HepG2 (cell line): ENCODE results near the gene CD53. TPM values are rescaled to one million over a fixed set of nuclear protein-coding genes. Genes with fewer than 3 reads are reported as not detected.

Experiments
- ATAC-seq: fragments of 200-7000 bp; cut with Tn5 transposase; 3 replicates; pipeline ENCODE4 v1.9.1; 2020; ENCODE audit warnings: mild to moderate bottlenecking, moderate library complexity
- BruUV-seq: library from RNA; stranded (reverse); fragments of 400-500 nt; replicated peaks from 2 replicates; lab custom pipeline; 2021; lab: Mats Ljungman, UMichigan
- CTCF ChIA-PET: fragments of 300-600 bp; formaldehyde crosslinking; extraction: SDS; loops from one replicate; lab custom pipeline; 2021; ENCODE audit warnings: low total read pairs, inconsistent platforms, low intra/inter-chr PET ratio; lab: Yijun Ruan, JAX
- POLR2A ChIA-PET: fragments of 350-600 bp; sonication (Branson Sonifier 250); formaldehyde crosslinking; loops from one replicate; lab custom pipeline; 2020; ENCODE audit warnings: antibody characterized with exemption, inconsistent platforms; lab: Yijun Ruan, JAX
- DNase-seq: peaks from one replicate; pipeline ENCODE4 v3.0.0-alpha.2; 2015; ENCODE audit warnings: low spot score
- FAIRE-seq: peaks from 3 replicates; lab custom pipeline; 2011; peaks lifted over from hg19 to GRCh38; lab: Jason Lieb, UNC
- H2AFZ ChIP-seq: one replicate; pipeline ENCODE4 v1.6.1; 2011; ENCODE audit warnings: low read length, inconsistent platforms
- H3K27ac ChIP-seq: fragments of 300-600 bp; 3 replicates; pipeline ENCODE4 v1.8.0; 2011; ENCODE audit warnings: mixed run types, mild to moderate bottlenecking, mixed read lengths, low read length, inconsistent platforms; ENCODE audit not compliant: insufficient read depth; ENCODE audit errors: extremely low read length
- H3K27me3 ChIP-seq, 2 experiments: fragments of 200-600 bp in 1 of 2; 2 replicates in 1 of 2; 3 replicates in 1 of 2; pipeline versions ENCODE4 v1.6.0 to v1.8.0; 2011; ENCODE audit warnings: low read length in 2 of 2, mild to moderate bottlenecking in 2 of 2, moderate library complexity in 2 of 2, inconsistent platforms in 1 of 2; ENCODE audit not compliant: insufficient read depth in 2 of 2, control insufficient read depth in 1 of 2
- H3K36me3 ChIP-seq, 2 experiments: fragments of 200-600 bp in 1 of 2; replicated peaks in 1 of 2; 2 replicates in 1 of 2; 3 replicates in 1 of 2; pipeline versions ENCODE4 v1.5.1 to v1.8.0; 2011; ENCODE audit warnings: low read length in 2 of 2, inconsistent platforms in 1 of 2; ENCODE audit not compliant: insufficient read depth in 2 of 2, control insufficient read depth in 1 of 2
- H3K4me1 ChIP-seq: 2 replicates; pipeline ENCODE4 v1.5.1; 2012; ENCODE audit warnings: low read length, inconsistent platforms; ENCODE audit not compliant: insufficient read depth
- H3K4me2 ChIP-seq: 2 replicates; pipeline ENCODE4 v1.6.0; 2011; ENCODE audit warnings: low read depth, low read length, inconsistent platforms
- H3K4me3 ChIP-seq, 3 experiments: fragments of 200-600 bp in 1 of 3; sonication (generic), shearing (Covaris generic) in 1 of 3; replicated peaks in 1 of 3; 2 replicates each; pipeline ENCODE4 v1.5.1; 2011 to 2016; ENCODE audit warnings: low read length in 3 of 3, inconsistent platforms in 2 of 3, low read depth in 2 of 3, mild to moderate bottlenecking in 2 of 3, control low read depth in 1 of 3, mixed read lengths in 1 of 3; ENCODE audit not compliant: insufficient read depth in 1 of 3
- H3K79me2 ChIP-seq: one replicate; pipeline ENCODE4 v1.6.1; 2011; ENCODE audit warnings: low read length, inconsistent platforms; ENCODE audit not compliant: insufficient read depth
- H3K9ac ChIP-seq: 2 replicates; pipeline ENCODE4 v1.6.0; 2011; ENCODE audit warnings: mild to moderate bottlenecking, low read depth, low read length, inconsistent platforms; ENCODE audit not compliant: insufficient read depth
- H3K9me3 ChIP-seq: 2 replicates; pipeline ENCODE4 v1.5.1; 2012; ENCODE audit warnings: mild to moderate bottlenecking, low read length
- H4K20me1 ChIP-seq: 2 replicates; pipeline ENCODE4 v1.6.0; 2011; ENCODE audit warnings: inconsistent platforms, mild to moderate bottlenecking, low read length, moderate library complexity; ENCODE audit not compliant: insufficient read depth
- ARID5B ChIP-seq: IDR thresholded peaks from 2 replicates; pipeline ENCODE4 v1.4.0; 2020; ENCODE audit warnings: mild to moderate bottlenecking, missing genetic modification reagents
- CHD4 ChIP-seq: fragments of 200-600 bp; sonication (generic); IDR thresholded peaks from 2 replicates; pipeline ENCODE4 v1.7.0; 2017; ENCODE audit warnings: mild to moderate bottlenecking, low read length, borderline replicate concordance
- CTCF ChIP-seq: sonication (generic); formaldehyde crosslinking; IDR thresholded peaks from 2 replicates; pipeline ENCODE4 v1.5.0; 2020; ENCODE audit warnings: mild to moderate bottlenecking, missing genetic modification reagents, moderate library complexity
- EEA1 ChIP-seq: sonication (generic); formaldehyde crosslinking; IDR thresholded peaks from 2 replicates; pipeline ENCODE4 v1.5.1; 2020; ENCODE audit warnings: mild to moderate bottlenecking, missing genetic modification reagents, borderline replicate concordance
- KLF9 ChIP-seq: IDR thresholded peaks from 2 replicates; pipeline ENCODE4 v1.6.1; 2016; ENCODE audit warnings: low read depth
- MBNL3 ChIP-seq: fragments of 250-450 bp; sonication (Bioruptor Pico); conservative IDR thresholded peaks from 2 replicates; pipeline ENCODE4 v1.8.0; 2022; ENCODE audit warnings: mild to moderate bottlenecking, inconsistent platforms
- MTF2 ChIP-seq: sonication (generic); formaldehyde crosslinking; IDR thresholded peaks from 2 replicates; pipeline ENCODE4 v1.5.0; 2020; ENCODE audit warnings: missing genetic modification reagents, borderline replicate concordance
- NFYB ChIP-seq: sonication (generic); formaldehyde crosslinking; IDR thresholded peaks from 2 replicates; pipeline ENCODE4 v1.4.0; 2020; ENCODE audit warnings: missing genetic modification reagents
- POGZ ChIP-seq: sonication (generic); formaldehyde crosslinking; IDR thresholded peaks from 2 replicates; pipeline ENCODE4 v1.4.0; 2020; ENCODE audit warnings: mild to moderate bottlenecking, missing genetic modification reagents
- PRMT3 ChIP-seq: sonication (generic); formaldehyde crosslinking; IDR thresholded peaks from 2 replicates; pipeline ENCODE4 v1.8.1; 2022; ENCODE audit warnings: low read depth, mild to moderate bottlenecking, moderate library complexity, missing genetic modification reagents, borderline replicate concordance
- SKI ChIP-seq: fragments of 450-650 bp; IDR thresholded peaks from one replicate; pipeline ENCODE4 v1.6.1; 2018; ENCODE audit warnings: mild to moderate bottlenecking; ENCODE audit not compliant: partially characterized antibody
- ZBTB3 ChIP-seq: sonication (generic); formaldehyde crosslinking; IDR thresholded peaks from 2 replicates; pipeline ENCODE4 v1.4.0; 2020; ENCODE audit warnings: low read depth, mild to moderate bottlenecking, moderate library complexity, missing genetic modification reagents, borderline replicate concordance
- ZMYM2 ChIP-seq: sonication (generic); formaldehyde crosslinking; IDR thresholded peaks from 2 replicates; pipeline ENCODE4 v1.8.0; 2022; ENCODE audit warnings: mild to moderate bottlenecking, missing genetic modification reagents
- ZMYM4 ChIP-seq: sonication (generic); formaldehyde crosslinking; IDR thresholded peaks from 2 replicates; pipeline ENCODE4 v1.8.1; 2023; ENCODE audit warnings: mild to moderate bottlenecking, missing genetic modification reagents
- ZNF335 ChIP-seq: sonication (generic); formaldehyde crosslinking; IDR thresholded peaks from 2 replicates; pipeline ENCODE4 v1.4.0; 2020; ENCODE audit warnings: missing genetic modification reagents
- ZNF362 ChIP-seq: sonication (generic); formaldehyde crosslinking; IDR thresholded peaks from 2 replicates; pipeline ENCODE4 v1.4.0; 2020; ENCODE audit warnings: missing genetic modification reagents, mild to moderate bottlenecking, borderline replicate concordance
- ZNF460 ChIP-seq: sonication (generic); formaldehyde crosslinking; IDR thresholded peaks from 2 replicates; pipeline ENCODE4 v1.5.1; 2020; ENCODE audit warnings: missing genetic modification reagents, mild to moderate bottlenecking, borderline replicate concordance
- ZNF546 ChIP-seq: sonication (generic); formaldehyde crosslinking; conservative IDR thresholded peaks from 2 replicates; pipeline ENCODE4 v1.8.1; 2023; ENCODE audit warnings: mild to moderate bottlenecking, missing genetic modification reagents
- ZNF563 ChIP-seq: sonication (generic); formaldehyde crosslinking; IDR thresholded peaks from 2 replicates; pipeline ENCODE4 v1.8.0; 2022; ENCODE audit warnings: mild to moderate bottlenecking, moderate library complexity, missing genetic modification reagents
- WGBS: methylation state at CpG from one replicate; pipeline ENCODE4 v1.1.6; 2017; ENCODE audit warnings: low lambda C conversion rate; 5-methylcytosine and 5-hydroxymethylcytosine counted together
- in situ Hi-C: cut with HindIII; loops from 2 replicates; pipeline ENCODE4 v1.10.0; 2017; ENCODE audit warnings: low pct_unique_long_range_greater_than_20kb; ENCODE audit not compliant: extremely low pct_ligation_motif_present
- intact Hi-C: fragments of 100-400 bp; cut with micrococcal nuclease; formaldehyde crosslinking; loops from one replicate; pipeline ENCODE4 v1.10.0; 2022; ENCODE audit not compliant: unreplicated experiment
- polyA plus RNA-seq, 8 experiments: library from polyadenylated mRNA; depleted of rRNA in 3 of 8; stranded (reverse) in 7 of 8; unstranded in 1 of 8; fragments of >200 nt; fragmentation: Illumina TruSeq in 4 of 8; extraction: Trizol in 4 of 8; gene quantifications; 2 replicates each; pipeline versions ENCODE4 v1.2.1 to v1.2.3, GENCODE V29; 2011 to 2016; ENCODE audit warnings: low read depth in 4 of 8, missing spikeins in 1 of 8, mixed read lengths in 1 of 8; ENCODE audit not compliant: insufficient read depth in 1 of 8
- total RNA-seq, 5 experiments: library from RNA; depleted of rRNA; stranded (reverse); fragments of >200 nt; fragmentation: Illumina TruSeq; extraction: Trizol; gene quantifications; 2 replicates each; pipeline ENCODE4 v1.2.3, GENCODE V29; 2016; ENCODE audit warnings: low read depth in 1 of 5

Gene CD53
- total and polyA plus RNA-seq, 2 of the 13 experiments (the other 11 are each of a cell fraction or from before 2014, with no cell fraction given) = not detected

GRCh38 chr1:110944806-110945205 is 71.9 kb downstream of the CD53 start:
- H3K9me3 ChIP-seq = no peaks in the 10 kb centered on the region
- peaks cover 11% of the 10 kb centered on the region for H3K4me1 ChIP-seq
- no peaks in the 10 kb centered on the region for H3K79me2 ChIP-seq
- H3K27ac ChIP-seq = no peak overlapping the region
- ATAC-seq = peak; percentile 85
- H3K4me2 ChIP-seq = no peak overlapping the region
- intact Hi-C loops (no loop called here), in situ Hi-C loops (no loop called here)
- no peak overlapping the region for H3K9ac ChIP-seq
- FAIRE-seq = no peak
- BruUV-seq = TSS peak; percentile 8
- CTCF ChIA-PET = no interaction called here
- no peak overlapping the region for H2AFZ ChIP-seq
- DNase-seq = peak; percentile 46
- no peaks in the 10 kb centered on the region for H3K27me3 ChIP-seq
- H4K20me1 ChIP-seq = no peaks in the 10 kb centered on the region
- POLR2A ChIA-PET = interaction anchor here (0.6 to 1.3 kb wide), 2 partner anchors 8 to 19 kb away, joined by 3 to 5 read pairs; partner anchors contain the start of gene LRIF1
- 46% methylated on average over 3 of the region's 3 CpGs for WGBS
- H3K36me3 ChIP-seq = peaks cover 0 to 16% of the 10 kb centered on the region in 2 experiments; a peak in 2 of 5 replicates
- H3K4me3 ChIP-seq = no peak overlapping the region
- peak; percentile 38; the same call in 1 of the 2 replicates for TF ChIP-seq ZMYM4 (CRISPR knock-in tag)
- no peak for TF ChIP-seq MBNL3
- TF ChIP-seq ZNF563 (CRISPR knock-in tag) = no peak
- no peak for TF ChIP-seq PRMT3 (CRISPR knock-in tag)
- no peak for TF ChIP-seq ZNF335 (CRISPR knock-in tag)
- peak; percentile 62 for TF ChIP-seq POGZ
- 0 out of 2 replicates have a peak, but pooled peaks have one; percentile 49 for TF ChIP-seq ARID5B
- no peak for TF ChIP-seq NFYB
- TF ChIP-seq KLF9 (CRISPR knock-in tag) = no peak
- peak; percentile 26 for TF ChIP-seq SKI
- peak; percentile 69; the same call in 1 of the 2 replicates for TF ChIP-seq ZMYM2
- TF ChIP-seq ZBTB3 (CRISPR knock-in tag) = no peak
- no peak for TF ChIP-seq MTF2 (CRISPR knock-in tag)
- TF ChIP-seq ZNF546 = no peak
- no peak for TF ChIP-seq EEA1 (CRISPR knock-in tag)
- peak; percentile 97 for TF ChIP-seq ZNF460 (CRISPR knock-in tag)
- no peak for TF ChIP-seq CHD4
- TF ChIP-seq CTCF (CRISPR knock-in tag) = no peak
- TF ChIP-seq ZNF362 = peak; percentile 67; the same call in 1 of the 2 replicates
